Cardiac muscle cell (in vitro differentiated cells and primary cell): ENCODE data around the gene LRRC32. TPM values are rescaled to one million over a fixed set of nuclear protein-coding genes. Genes with fewer than 3 reads are reported as not detected.
"Not testable (repeated sequence)": the region's sequence is repeated elsewhere in the genome, so short reads cannot be mapped to it uniquely, and the experiment has no call there.

Source experiments
- DNase-seq, 2 donors: peaks; one replicate each; pipeline versions ENCODE4 v3.0.0 to v3.0.0-alpha.2; 2010 to 2017; ENCODE audit warnings: low read depth in 1 of 2, low spot score in 1 of 2
- H3K27ac ChIP-seq: fragments of 200-600 bp; sonication (generic); 2 replicates; pipeline ENCODE4 v1.5.1; 2016
- H3K27me3 ChIP-seq: fragments of 200-600 bp; sonication (generic); 2 replicates; pipeline ENCODE4 v1.6.0; 2016; ENCODE audit warnings: control low read depth
- H3K36me3 ChIP-seq: fragments of 200-600 bp; sonication (generic); 2 replicates; pipeline ENCODE4 v1.5.1; 2016; ENCODE audit warnings: control low read depth
- H3K4me1 ChIP-seq: fragments of 200-600 bp; sonication (generic); 2 replicates; pipeline ENCODE4 v1.8.1; 2017; ENCODE audit warnings: low read depth, mild to moderate bottlenecking, mixed run types
- H3K4me3 ChIP-seq: fragments of 200-600 bp; sonication (generic); 2 replicates; pipeline ENCODE4 v1.5.1; 2016; ENCODE audit warnings: mild to moderate bottlenecking
- H3K9me3 ChIP-seq: fragments of 200-600 bp; sonication (generic); 2 replicates; pipeline ENCODE4 v1.5.1; 2017; ENCODE audit warnings: low read depth, mild to moderate bottlenecking, control low read depth
- polyA plus RNA-seq: library from polyadenylated mRNA; unstranded; fragments of >200 nt; fragmentation: Nextera tagmentation; extraction: Ambion mirVana; gene quantifications from 2 replicates; pipeline ENCODE4 v1.2.1, GENCODE V29; 2016
- total RNA-seq: library from RNA; depleted of rRNA; stranded (reverse); fragments of >200 nt; gene quantifications from 2 replicates; pipeline ENCODE4 v1.2.3, GENCODE V29; 2016
- TF ChIP-seq, protein P1 (sequence below): IDR thresholded peaks from 2 replicates; pipeline ENCODE4 v1.5.1; 2012; ENCODE audit warnings: low read depth, mild to moderate bottlenecking, low read length

LRRC32 gene
- total and polyA plus RNA-seq, 2 experiments from 2014 or later, result 6.3 to 21.8 TPM

- Histone ChIP-seq H3K27me3 (no peaks in the 10 kb centered on the region), H3K36me3 (no peaks in the 10 kb centered on the region), H3K4me1 (peaks cover 18% of the 10 kb centered on the region), H3K27ac (no peak overlapping the region), H3K4me3 (no peak overlapping the region), H3K9me3 (no peaks in the 10 kb centered on the region)
- no peak for DNase-seq
- TF ChIP-seq, protein P1, sequence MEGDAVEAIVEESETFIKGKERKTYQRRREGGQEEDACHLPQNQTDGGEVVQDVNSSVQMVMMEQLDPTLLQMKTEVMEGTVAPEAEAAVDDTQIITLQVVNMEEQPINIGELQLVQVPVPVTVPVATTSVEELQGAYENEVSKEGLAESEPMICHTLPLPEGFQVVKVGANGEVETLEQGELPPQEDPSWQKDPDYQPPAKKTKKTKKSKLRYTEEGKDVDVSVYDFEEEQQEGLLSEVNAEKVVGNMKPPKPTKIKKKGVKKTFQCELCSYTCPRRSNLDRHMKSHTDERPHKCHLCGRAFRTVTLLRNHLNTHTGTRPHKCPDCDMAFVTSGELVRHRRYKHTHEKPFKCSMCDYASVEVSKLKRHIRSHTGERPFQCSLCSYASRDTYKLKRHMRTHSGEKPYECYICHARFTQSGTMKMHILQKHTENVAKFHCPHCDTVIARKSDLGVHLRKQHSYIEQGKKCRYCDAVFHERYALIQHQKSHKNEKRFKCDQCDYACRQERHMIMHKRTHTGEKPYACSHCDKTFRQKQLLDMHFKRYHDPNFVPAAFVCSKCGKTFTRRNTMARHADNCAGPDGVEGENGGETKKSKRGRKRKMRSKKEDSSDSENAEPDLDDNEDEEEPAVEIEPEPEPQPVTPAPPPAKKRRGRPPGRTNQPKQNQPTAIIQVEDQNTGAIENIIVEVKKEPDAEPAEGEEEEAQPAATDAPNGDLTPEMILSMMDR, result no peak
Observed at GRCh38 chr11:76649851-76650372, 20.6 kb downstream of the LRRC32 start.

- TF ChIP-seq, protein P1, result no peak
- Histone ChIP-seq H3K27ac (no peak overlapping the region), H3K36me3 (no peaks in the 10 kb centered on the region), H3K27me3 (no peaks in the 10 kb centered on the region), H3K4me1 (peaks cover 9% of the 10 kb centered on the region), H3K4me3 (no peak overlapping the region), H3K9me3 (no peaks in the 10 kb centered on the region)
- DNase-seq, result peak in 1 of 2 donors; percentile 73
Observed at GRCh38 chr11:76649011-76649410, 21.5 kb downstream of the LRRC32 start.

- no peak for DNase-seq
Observed at GRCh38 chr11:76648061-76648460, 22.5 kb downstream of the LRRC32 start.

GRCh38 chr11:76646882-76647534, 23.5 kb downstream of the LRRC32 start:
- no peaks in the 10 kb centered on the region for H3K4me1 ChIP-seq
- TF ChIP-seq, protein P1, result no peak
- H3K27me3 ChIP-seq, result no peaks in the 10 kb centered on the region
- no peaks in the 10 kb centered on the region for H3K36me3 ChIP-seq
- no peak overlapping the region for H3K4me3 ChIP-seq
- no peak for DNase-seq
- H3K9me3 ChIP-seq, result no peaks in the 10 kb centered on the region
- H3K27ac ChIP-seq, result no peak overlapping the region

More at GRCh38 chr11:76648061-76648460, 22.5 kb downstream of the LRRC32 start:
- TF ChIP-seq, protein P1, result no peak
- Histone ChIP-seq H3K9me3 (no peaks in the 10 kb centered on the region), H3K4me3 (no peak overlapping the region), H3K27me3 (no peaks in the 10 kb centered on the region), H3K36me3 (no peaks in the 10 kb centered on the region), H3K27ac (no peak overlapping the region), H3K4me1 (no peaks in the 10 kb centered on the region)

GRCh38 chr11:76644591-76644990, 26.0 kb downstream of the LRRC32 start:
- Histone ChIP-seq H3K36me3 (no peaks in the 10 kb centered on the region), H3K27ac (no peak overlapping the region), H3K4me3 (no peak overlapping the region), H3K4me1 (peaks cover 6% of the 10 kb centered on the region), H3K9me3 (no peaks in the 10 kb centered on the region), H3K27me3 (no peaks in the 10 kb centered on the region)
- TF ChIP-seq, protein P1, result no peak
- no peak for DNase-seq

- not testable (repeated sequence) for H3K36me3 ChIP-seq, H3K27ac ChIP-seq, H3K9me3 ChIP-seq, H3K27me3 ChIP-seq, H3K4me3 ChIP-seq, H3K4me1 ChIP-seq, DNase-seq
Observed at GRCh38 chr11:76643711-76644110, 26.8 kb downstream of the LRRC32 start.
